NCI-H226 (cell line): ENCODE results near the gene ZNF700.
A peak's percentile ranks its signal among the peaks of the same experiment; 100 is the strongest.
"Not testable (repeated sequence)": the region's sequence is repeated elsewhere in the genome, so short reads cannot be mapped to it uniquely, and the experiment has no call there.

Experiments used
- DNase-seq: peaks from one replicate; pipeline ENCODE4 v3.0.0-alpha.2; 2015

The ZNF700 gene

GRCh38 chr19:11941361-11941887, 16.5 kb downstream of the ZNF700 start:
- DNase-seq: not testable (repeated sequence)

DNA sequence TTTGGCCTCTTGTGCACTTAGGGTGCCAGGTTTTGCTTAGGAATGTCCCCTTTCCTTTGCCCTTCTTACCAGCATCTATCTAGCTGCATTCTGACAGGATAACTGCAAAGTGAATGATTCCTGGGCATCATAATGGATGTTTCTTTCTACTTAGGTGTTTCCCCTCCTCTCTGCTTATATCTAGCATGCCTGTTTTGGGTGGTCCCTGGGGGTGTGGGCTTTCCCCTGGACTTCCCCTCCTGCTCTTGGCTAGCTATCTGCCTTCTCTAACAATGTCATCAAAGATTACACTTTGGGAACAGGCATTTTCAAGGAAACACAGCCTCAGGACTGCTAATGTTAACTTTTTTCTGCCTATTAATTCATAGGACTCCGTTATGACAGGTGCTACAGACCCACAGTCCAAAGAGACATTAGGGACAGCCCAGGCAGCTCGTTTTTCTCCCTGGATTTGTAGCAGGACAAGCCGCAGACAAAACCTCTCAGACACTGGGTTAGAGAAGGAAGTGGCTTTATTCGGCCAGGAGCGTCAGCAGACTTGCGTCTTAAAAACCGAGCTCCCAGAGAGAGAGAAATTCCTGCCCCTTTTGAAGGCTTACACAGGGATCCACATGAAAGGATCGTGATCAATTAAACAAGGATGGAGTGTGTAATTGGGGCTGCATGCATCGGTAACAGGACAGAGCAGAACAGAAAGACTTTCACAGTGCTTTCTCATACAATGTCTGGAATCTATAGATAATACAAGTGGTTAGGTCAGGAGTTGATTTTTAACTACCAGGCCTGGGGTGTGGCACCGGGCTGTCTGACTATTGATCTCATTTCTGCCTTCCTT, 17.3 kb downstream of the ZNF700 start:
- DNase-seq: no peak

DNA sequence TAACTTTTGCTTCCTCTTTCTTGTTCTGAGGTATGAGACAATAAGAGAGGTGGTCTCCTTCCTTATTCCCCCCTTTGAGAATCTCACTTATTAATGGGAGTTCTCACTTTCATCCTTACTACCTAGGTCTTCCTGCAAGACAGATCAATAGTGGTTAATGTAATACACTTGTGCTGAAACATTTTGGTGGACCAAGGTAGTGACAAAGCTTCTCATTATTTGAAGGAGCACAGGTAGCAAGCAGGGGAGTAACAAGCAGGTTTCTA, 17.9 kb downstream of the ZNF700 start:
- DNase-seq: no peak

DNA sequence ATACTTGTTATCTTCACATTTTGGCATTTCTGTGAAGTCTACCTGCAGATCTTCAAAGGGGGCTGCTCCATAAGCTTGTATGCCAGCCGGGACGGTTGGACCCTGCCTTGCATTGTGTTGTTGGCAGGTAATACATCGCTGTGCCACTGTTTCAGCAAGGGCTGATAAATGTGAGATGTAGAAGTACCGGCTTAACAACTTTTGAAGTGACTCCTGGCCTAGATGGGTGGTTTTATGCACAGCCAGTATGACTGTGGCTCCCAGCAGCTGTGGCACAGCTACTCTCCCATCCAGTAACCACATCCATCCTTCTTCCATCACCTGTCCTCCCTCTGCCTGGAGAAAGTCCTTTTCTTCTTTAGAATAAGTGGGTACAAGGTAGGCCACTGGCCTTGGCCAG, 19.7 kb downstream of the ZNF700 start:
- no peak for DNase-seq

DNA sequence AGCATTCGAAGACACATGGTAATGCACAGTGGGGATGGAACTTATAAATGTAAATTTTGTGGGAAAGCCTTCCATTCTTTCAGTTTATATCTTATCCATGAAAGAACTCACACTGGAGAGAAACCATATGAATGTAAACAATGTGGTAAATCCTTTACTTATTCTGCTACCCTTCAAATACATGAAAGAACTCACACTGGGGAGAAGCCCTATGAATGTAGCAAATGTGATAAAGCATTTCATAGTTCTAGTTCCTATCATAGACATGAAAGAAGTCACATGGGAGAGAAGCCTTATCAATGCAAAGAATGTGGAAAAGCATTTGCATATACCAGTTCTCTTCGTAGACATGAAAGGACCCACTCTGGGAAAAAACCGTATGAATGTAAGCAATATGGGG, 23.7 kb downstream of the ZNF700 start:
- DNase-seq: no peak

DNA sequence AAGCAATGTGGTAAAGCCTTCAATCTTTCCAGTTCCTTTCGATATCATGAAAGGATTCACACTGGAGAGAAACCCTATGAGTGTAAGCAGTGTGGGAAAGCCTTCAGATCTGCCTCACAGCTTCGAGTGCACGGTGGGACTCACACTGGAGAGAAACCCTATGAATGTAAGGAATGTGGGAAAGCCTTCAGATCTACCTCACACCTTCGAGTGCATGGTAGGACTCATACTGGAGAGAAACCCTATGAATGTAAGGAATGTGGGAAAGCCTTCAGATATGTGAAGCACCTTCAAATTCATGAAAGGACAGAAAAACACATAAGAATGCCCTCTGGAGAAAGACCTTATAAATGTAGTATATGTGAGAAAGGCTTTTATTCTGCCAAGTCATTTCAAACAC, 24.3 kb downstream of the ZNF700 start:
- DNase-seq: no peak

- not testable (repeated sequence) for DNase-seq
These were observed 24.7 kb downstream of the ZNF700 start for GRCh38 chr19:11949614-11950080.

- DNase-seq: no peak
These were observed 25.4 kb downstream of the ZNF700 start for GRCh38 chr19:11950312-11950711.

DNA sequence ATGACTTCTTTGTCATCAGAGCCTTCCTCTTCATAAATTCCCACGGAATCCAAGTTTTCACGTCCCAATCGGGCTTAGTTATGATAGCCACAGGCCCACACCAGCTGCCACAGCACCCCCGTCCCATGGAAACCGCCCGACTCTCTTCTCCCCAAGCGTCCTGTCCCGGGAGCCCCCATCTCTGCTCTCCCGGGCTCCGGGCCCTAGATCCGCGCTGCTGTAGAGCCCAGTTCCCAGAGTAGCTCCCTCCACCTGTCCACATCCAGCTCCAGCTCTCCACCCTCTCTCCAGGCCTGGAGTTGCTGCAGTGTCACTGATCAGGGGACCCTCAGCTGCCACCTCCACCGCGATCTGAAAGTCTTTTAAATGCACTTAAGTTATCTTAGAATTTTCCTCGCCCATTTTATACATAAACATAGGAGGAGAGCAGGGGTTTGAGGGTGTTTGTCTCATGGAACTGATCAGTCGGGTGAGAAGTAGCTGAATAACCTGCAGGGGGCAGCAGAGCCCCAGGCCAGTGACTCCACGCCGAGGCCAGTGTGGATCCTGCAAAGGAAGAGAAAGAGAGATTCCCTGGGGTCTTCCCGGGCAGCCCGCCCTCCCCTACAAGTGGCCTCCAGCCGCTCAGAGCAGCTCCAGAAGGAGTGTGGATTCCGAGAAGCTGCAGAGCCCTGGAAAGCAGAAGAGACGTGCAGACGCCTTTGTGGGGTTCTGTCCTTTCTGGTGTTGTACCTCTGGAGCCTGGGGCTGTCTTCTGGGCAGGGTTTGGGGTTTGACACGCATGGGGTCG, 38.9 kb downstream of the ZNF700 start:
- DNase-seq: no peak

DNA sequence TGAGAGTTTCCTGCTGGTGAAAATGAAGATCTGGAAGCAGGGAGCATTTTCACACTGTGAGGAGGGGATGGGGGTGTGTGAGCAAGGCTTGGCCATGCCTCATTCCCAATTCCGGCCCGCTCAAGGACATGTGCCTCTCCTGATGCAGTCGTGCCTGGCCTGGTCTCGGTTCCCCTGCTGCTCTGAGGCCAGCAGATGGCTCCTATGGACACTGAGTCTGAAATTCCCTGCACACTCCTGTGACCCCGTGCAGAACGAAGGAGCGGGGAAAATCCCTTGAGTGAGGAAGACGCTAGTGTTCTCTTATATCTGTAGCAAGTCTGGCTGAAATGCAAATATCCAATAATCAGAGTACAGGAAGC, 39.6 kb downstream of the ZNF700 start:
- DNase-seq: no peak

- no peak for DNase-seq
These were observed 40.1 kb downstream of the ZNF700 start, which contains the start of gene ZNF763 for GRCh38 chr19:11964858-11965645. Gene ZNF763 (plus strand): TSS chr19:11965040. CDS start chr19:11965209, 169 bp downstream.

DNA sequence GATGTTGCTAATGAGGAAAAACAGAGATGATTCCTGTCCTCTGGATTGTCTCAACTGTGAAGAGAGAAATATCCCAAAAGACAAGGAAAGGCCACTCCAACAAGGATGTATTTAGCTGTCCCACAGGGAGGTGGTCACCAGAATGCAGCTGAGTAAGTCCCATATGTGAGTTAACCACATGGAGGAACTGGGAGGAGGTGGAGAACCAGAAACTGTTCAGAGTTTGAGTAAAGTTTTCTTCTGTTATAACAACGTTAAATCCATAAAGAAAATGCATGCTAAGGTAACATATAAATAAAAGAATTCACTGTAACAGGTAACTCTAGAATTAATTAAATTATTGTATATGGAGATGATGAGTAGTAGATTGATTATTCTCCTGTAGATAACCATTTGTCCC, 45.3 kb downstream of the ZNF700 start:
- no peak for DNase-seq

DNA sequence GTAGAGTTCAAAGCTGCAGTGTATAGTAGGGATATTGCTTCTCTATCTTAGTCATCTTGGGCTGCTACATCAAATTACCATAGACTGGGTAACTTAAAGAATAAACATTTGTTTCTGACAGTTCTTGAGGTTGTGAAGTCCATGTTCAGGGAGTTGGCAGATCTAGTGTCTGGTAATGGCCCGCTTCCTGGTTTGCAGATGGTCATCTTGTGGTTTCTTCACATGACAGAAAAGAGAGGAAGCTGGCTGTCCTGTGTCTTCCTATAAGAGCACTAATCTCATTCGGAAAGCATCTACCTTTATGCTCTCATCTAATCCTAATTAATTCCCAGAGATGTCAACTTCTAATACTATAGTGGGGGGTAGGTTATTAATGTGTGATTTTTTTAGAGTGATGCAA, 46.1 kb downstream of the ZNF700 start:
- no peak for DNase-seq

- no peak for DNase-seq
These were observed 48.3 kb downstream of the ZNF700 start for GRCh38 chr19:11973019-11973810.

GRCh38 chr19:11978492-11979100, 53.7 kb downstream of the ZNF700 start:
- DNase-seq: no peak

DNA sequence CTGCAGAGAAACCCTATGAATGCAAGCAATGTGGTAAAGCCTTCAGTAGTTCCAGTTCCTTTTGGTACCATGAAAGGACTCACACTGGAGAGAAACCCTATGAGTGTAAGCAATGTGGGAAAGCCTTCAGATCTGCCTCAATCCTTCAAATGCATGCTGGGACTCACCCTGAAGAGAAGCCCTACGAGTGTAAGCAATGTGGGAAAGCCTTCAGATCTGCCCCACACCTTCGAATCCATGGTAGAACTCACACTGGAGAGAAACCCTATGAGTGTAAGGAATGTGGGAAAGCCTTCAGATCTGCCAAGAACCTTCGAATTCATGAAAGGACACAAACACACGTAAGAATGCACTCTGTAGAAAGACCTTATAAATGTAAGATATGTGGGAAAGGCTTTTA, 54.6 kb downstream of the ZNF700 start:
- DNase-seq: no peak

DNA sequence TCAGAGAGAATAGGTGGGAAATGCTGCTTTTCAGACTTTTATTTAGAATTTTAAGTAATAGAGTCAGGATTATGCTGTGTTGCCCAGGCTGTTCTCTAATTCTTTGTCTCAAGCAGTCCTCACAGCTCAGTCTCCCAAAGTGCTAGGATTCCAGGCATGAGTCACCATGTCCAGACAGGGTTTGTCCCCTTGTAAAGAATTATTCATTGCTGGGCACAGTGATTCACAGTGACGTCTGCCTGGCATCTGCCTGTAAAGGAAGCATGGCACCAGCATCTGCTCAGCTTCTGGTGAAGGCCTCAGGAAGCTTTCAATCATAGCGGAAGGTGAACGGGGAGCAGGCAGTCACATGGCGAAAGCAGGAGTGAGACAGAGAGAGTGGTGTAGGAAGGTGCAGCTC, 57.6 kb downstream of the ZNF700 start:
- no peak for DNase-seq

- DNase-seq: no peak
These were observed 60.1 kb downstream of the ZNF700 start for GRCh38 chr19:11984986-11985385.

GRCh38 chr19:11986754-11987153, 61.8 kb downstream of the ZNF700 start:
- DNase-seq: no peak

DNA sequence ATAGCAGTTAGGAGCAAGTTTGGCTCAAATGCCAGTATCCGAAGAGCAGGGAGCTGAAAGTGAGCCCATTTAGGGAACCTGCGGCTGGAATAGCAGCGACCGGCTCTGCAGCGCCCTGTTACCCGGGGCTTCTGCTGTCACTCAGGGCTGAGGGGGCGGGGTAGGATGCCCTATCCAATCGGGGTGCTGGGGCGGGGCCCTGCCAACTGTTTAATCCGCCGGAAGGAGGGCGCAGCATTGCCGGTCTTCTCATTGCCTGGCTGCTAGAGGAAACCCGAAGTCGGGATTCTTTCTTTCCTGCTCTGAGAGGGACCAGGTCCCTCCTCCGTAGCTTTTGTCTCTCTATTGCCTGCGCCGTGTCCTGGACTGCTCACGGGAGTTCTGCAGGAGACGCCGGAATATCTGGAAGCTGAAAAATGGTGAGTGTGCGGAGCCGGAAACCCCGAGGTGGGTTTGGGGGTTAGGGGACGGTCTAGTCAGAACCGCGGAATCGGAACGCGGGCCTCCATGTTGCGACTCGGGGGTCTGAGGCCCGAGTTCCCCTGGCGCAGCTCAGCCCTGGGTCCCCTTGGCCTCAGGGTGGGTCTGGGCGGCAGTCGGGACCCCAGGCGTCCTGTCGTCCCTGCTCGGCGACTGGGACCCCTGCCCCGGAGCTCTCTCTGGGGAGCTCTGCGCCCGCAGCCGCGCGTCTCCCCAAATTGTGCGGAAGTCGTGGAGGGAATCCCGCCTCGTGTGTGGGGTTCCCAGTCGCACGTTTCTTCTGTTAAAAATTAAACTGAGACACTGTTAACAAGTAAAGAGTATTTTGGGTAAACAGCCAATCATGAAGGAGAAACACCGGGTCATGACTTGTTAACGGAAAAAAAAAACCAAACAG, 62.7 kb downstream of the ZNF700 start:
- DNase-seq: peak; percentile 90

GRCh38 chr19:11989112-11989456, 64.2 kb downstream of the ZNF700 start:
- DNase-seq: no peak
